ENCODE data around the gene TUBA3C. TPM values are rescaled to one million over a fixed set of nuclear protein-coding genes. Genes with fewer than 3 reads are reported as not detected.

Gene TUBA3C
- total RNA-seq, 1 donor from 2014 or later, result not detected

- no peak for DNase-seq (ENCODE audit: extremely low read depth, low read depth, low spot score)
Observed at GRCh38 chr13:19169496-19169895, 12.1 kb downstream of the TUBA3C start.

GRCh38 chr13:19161308-19161707 is 20.3 kb downstream of the TUBA3C start:
- DNase-seq (ENCODE audit: extremely low read depth, low read depth, low spot score), result no peak

- DNase-seq (ENCODE audit: extremely low read depth, low read depth, low spot score), result no peak
Observed at GRCh38 chr13:19159761-19160420, 21.7 kb downstream of the TUBA3C start.

GRCh38 chr13:19159181-19159580 is 22.4 kb downstream of the TUBA3C start:
- no peak for DNase-seq (ENCODE audit: extremely low read depth, low read depth, low spot score)

GRCh38 chr13:19158526-19159174 is 23.0 kb downstream of the TUBA3C start:
- DNase-seq (ENCODE audit: extremely low read depth, low read depth, low spot score), result no peak

- no peak for DNase-seq (ENCODE audit: extremely low read depth, low read depth, low spot score)
Observed at GRCh38 chr13:19158006-19158405, 23.6 kb downstream of the TUBA3C start.

GRCh38 chr13:19157461-19157860 is 24.2 kb downstream of the TUBA3C start:
- no peak for DNase-seq (ENCODE audit: extremely low read depth, low read depth, low spot score)

GRCh38 chr13:19156013-19156825 is 25.4 kb downstream of the TUBA3C start:
- DNase-seq (ENCODE audit: extremely low read depth, low read depth, low spot score), result no peak

GRCh38 chr13:19155321-19155861 is 26.2 kb downstream of the TUBA3C start:
- no peak for DNase-seq (ENCODE audit: extremely low read depth, low read depth, low spot score)

- DNase-seq (ENCODE audit: extremely low read depth, low read depth, low spot score), result no peak
Observed at GRCh38 chr13:19154843-19155242, 26.8 kb downstream of the TUBA3C start.

- DNase-seq (ENCODE audit: extremely low read depth, low read depth, low spot score), result no peak
Observed at GRCh38 chr13:19153782-19154450, 27.7 kb downstream of the TUBA3C start.

GRCh38 chr13:19152403-19152802 is 29.2 kb downstream of the TUBA3C start:
- no peak for DNase-seq (ENCODE audit: extremely low read depth, low read depth, low spot score)

GRCh38 chr13:19151581-19152263 is 29.9 kb downstream of the TUBA3C start:
- DNase-seq (ENCODE audit: extremely low read depth, low read depth, low spot score), result no peak

- no peak for DNase-seq (ENCODE audit: extremely low read depth, low read depth, low spot score)
Observed at GRCh38 chr13:19150712-19151228, 30.9 kb downstream of the TUBA3C start.

- DNase-seq (ENCODE audit: extremely low read depth, low read depth, low spot score), result no peak
Observed at GRCh38 chr13:19150226-19150625, 31.4 kb downstream of the TUBA3C start.

- no peak for DNase-seq (ENCODE audit: extremely low read depth, low read depth, low spot score)
Observed at GRCh38 chr13:19148561-19148960, 33.1 kb downstream of the TUBA3C start.
